HG02973 (cell line): ENCODE results near the gene SPINT2.
"Not testable (repeated sequence)": the region's sequence is repeated elsewhere in the genome, so short reads cannot be mapped to it uniquely, and the experiment has no call there.

Experiments used
- ATAC-seq: cut with Tn5 transposase; IDR thresholded peaks from one replicate; pipeline ENCODE4 v1.9.1; 2021; ENCODE audit warnings: moderate library complexity; ENCODE audit not compliant: unreplicated experiment

Gene SPINT2

DNA sequence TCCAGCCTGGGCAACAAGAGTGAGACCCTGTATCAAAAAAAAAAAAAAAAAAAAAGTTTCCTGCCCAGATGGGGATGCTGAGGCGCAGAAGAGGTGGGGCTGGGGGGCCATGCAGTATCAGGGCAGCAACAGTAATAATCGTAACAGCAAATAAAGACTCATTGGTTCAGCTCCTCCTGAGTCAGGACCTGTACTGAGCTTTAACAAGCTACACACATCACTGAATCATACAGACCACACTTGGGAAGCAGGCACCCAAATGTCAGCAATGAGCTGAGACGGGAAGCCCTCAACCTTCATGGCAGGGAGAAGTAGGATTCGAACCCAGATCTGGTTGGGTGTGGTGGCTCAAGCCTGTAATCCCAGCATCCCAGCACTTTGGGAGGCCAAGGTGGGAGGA is 29.8 kb upstream of the SPINT2 start:
- no peak for ATAC-seq

DNA sequence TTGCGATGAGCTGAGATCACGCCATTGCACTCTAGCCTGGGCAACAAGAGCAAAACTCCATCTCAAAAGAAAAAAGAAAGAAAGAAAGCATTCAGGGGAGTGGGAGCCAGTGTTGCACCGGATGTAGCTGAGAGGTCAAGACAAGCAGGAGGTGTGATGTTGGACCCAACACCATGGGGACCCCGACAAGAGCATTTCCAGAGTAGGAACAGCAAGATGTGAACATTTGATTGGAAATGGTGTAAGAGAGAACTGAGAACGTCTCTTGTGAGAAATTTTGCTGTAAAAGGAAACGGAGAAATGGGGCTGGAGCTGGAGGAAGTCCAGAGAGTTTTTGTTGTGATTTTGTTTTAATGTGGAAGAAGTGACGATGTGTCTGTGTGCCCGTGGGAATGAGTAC is 24.6 kb upstream of the SPINT2 start:
- ATAC-seq: no peak

DNA sequence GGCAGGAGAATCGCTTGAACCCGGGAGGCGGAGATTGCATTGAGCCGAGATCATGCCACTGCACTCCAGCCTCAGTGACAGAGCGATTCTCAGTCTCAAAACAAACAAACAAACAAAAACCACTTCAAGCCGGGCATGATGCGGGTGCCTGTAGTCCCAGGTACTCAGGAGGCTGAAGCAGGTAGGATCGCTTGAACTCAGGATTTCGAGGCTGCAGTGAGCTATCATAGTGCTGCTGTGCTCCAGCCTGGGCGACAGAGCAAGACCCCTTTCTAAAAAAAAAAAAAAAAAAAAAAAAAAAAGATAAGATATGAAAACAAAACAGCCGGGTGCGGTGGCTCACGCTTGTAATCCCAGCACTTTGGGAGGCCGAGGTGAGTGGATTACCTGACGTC is 21.1 kb upstream of the SPINT2 start:
- no peak for ATAC-seq

DNA sequence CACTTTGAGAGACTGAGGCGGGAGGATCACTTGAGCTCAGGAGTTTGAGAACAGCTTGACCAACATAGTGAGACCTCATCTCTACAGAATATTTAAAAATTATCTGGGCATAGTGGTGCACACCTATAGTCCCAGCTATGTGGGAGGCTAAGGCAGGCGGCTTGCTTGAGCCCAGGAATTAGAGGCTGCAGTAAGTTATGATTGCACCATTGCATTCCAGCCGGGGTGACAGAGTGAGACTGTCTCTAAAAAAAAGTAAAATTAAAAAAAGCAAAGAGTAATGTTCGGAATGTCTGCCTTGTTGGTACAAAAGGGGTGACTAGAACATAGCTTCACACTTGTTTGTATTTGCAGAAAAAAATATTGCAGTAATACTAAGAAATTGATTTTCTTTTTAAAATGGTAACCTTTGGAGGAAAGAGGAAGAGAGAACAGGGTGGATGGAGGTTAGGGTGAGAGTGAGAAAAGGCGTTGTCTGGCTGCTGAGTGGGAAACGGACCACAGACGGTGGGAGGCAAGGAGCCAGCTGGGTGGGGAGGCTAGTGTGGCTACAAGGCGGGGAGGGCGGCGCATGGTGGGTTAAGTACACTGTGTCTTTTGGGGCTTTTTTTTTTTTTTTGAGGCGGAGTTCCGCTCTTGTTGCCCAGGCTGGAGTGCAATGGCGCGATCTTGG is 18.4 kb upstream of the SPINT2 start:
- ATAC-seq: no peak

DNA sequence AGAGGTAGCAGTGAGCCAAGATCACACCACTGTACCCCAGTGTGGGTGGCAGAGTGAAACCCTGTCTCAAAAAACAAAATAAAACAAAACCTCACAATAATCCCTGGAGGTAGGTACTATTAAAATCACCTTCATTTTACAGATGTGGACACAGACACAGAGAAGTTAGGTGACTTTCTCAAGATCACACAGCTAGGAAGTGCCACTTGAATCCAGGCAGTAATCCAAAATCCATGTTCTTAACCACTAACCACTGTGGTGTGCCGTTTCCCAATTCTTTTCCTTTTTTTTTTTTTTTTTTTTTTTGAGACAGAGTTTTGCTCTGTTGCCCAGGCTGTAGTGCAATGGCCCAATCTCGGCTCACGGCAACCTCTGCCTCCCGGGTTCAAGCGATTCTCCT is 17.2 kb upstream of the SPINT2 start:
- ATAC-seq: no peak

DNA sequence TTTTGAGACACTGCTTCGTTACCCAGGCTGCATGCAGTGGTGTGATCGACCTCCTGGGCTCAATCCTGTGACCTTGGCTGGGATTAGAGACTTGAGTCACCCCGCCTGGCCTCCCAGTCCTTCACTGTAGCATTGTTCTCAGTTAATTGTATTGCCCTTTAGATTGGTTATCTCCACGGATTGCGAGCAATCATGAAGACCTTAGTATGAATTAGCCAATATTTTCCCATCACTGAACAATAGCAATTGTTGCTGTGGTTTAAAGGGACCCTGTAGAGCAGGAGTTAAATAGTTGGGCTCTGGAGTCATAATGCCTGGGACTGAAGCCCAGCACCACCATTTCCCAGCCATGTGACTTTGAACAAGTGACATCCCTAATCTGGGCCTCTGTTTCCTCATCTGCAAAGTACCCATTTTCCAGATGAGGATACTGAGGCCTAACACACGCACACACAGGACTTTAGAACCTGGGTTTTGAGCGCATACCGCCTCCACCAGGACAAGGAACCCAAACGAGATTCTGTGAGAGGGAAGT is 16.6 kb upstream of the SPINT2 start:
- no peak for ATAC-seq

DNA sequence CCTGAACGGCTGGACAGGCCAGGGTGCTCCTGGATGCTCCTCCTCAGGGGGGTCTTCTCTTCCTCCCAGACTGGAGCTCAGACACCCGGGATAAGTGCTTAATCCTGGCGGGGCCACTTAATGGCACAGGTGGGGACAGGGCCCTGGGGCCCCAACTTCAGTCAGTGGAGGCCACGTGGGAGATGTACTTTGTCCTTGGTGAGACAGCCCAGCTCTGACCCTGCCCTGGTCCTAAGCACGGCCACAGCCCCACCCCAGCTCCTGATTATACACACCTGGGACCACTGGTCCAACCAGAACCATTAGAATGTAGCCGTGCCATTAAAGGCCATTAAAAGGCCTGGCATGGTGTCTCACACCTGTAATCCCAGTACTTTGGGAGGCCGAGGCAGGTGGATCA is 16.0 kb upstream of the SPINT2 start:
- no peak for ATAC-seq

DNA sequence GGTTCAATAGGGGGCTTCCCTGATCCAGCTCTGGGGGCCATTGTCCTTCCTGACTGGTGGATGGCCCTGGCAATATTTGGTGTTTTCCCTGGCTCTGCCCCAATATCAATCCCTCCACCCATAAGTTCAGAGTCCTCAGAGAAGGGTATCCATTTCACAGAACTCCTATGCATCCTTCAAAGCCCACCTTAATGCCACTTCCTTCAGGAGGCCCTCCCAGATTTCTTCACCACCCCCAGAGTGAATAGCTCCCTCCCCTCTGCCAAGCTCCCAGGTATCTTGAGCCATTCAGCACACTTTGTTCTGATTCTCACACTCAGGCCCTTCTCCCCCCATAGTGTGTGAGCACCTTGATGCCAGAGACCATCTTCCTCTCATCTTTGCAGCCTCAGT is 13.9 kb upstream of the SPINT2 start:
- ATAC-seq: no peak

DNA sequence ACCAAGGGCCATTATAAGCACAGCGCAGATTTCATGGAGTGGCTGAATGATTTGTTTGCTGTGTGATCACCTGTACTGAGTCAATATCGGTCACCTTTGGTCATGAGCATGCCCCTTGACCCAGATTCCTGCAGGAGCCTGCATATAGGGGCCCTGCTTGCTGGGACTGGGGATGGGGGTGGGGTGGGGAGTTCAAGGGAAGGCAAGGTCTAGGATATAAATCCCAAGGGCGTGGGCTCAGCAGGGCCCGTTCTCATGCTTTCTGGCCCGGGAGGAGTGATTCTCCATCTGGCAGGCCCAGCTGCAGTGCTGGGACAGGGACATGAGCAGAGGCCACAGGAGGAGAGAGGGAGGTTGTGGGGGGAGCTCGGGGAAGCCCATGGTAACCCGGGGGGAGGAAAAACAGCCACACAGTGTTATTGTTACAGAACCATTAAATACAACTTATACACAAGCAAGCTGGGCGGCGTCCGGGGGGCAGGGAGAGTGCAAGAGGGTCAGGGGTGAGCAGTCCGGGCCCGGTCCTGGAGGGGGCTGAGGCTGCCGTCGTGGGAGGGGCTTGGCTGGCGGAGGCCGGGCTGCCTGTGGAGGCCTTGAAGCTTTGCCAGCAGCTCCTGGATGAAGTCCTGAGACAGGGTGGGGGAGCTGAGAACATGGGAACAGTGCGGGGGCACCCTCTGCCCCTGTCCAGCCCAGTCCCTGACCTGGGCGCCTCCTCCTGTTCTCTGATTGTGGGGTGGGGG is 13.4 kb upstream of the SPINT2 start:
- ATAC-seq: no peak

DNA sequence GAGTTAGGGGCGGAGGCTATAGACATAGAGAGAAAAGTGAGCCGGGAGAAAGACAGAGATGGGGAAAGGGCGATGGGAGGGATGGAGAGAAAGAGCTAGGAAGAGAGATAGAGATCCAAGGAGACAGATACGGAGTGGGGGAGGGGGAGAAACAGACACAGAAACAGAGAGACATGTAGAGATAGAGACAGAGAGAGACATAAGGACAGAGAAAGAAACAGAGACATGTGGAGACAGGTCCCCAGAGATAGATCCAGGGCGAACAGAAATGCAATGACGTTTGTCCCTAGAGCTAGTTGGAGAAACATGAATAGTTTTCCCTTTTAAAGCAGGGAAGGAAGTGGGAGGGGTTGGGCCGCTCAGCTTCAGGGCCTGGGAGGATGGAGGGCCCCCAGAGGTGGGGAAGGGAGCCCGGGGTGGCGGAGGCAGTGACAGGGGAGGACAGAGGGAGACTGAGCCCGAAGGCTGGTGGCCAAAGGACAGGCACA is 12.8 kb upstream of the SPINT2 start:
- no peak for ATAC-seq

DNA sequence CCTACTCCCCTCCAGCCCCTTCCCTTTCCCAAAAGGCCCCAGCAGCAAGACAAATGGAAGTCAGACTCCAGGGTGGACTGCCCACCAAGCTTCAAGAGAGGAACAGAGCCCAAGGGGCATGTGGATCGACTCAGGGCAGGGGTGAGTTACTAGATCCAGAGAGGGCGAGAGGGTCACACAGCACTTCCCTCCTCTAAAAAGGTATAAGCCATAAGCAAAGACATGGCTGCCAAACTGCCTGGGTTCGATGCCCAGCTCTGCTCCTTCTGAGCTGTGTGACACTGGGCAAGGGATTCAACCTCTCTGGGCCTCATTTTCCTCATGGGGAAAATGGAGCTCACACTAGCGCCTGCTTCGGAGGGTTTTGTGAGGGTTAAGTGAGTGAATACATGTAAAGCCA is 12.0 kb upstream of the SPINT2 start:
- ATAC-seq: no peak

DNA sequence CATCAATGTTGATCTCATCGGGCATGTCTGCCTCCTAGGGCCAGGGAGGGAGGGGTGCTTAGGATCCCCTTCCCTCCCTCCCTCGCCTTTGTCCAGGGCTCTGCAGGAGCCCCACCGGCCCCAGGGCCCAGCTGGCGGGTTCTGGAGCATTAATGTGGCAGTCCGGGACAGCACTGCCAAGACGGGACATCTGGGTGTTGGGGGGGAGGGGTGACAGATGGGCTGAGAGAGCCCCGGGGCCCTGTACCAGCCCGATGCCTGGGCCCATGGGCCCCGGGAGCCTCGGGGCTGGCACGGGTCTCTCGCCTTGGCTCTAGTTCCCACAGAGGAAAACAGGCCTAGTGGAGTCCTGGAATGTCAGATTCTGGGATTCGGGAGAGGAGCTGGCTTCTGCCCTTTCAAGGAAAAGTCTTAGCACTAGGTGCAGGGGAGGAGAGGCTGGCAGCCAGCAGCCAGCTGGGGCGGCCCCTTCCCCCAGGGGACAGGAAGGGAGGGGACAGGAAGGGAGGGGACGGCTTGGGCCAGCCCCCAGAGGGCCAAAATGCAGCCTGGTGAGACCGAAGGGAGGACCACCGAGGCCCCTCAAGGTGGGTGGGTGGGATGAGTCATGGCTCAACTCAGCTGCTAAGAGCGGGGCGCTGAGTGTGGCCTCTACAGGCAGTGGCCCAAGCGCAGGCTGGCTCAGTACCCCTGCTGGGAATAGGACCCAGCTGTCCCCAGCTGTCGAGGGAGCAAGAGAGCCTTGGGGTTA is 11.3 kb upstream of the SPINT2 start:
- ATAC-seq: no peak

DNA sequence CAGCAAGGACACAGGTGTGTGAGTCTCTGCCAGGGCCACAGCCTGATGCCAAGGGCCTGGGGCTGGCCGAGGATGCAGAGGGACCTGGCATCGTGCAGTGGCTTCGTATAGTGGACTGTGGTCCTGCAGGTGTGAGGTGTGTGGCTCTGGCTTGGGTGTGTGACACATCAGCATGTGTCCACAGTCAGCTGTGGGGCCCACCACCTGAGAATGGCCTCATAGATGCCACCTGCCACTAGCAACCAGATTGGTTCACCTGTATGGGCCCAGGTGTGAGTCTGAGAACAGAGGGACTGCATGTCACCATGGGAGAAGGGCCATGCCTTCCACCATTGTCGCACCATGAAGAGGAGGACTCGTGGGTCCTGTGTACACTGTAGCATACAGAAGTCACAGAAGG is 10.6 kb upstream of the SPINT2 start:
- no peak for ATAC-seq

DNA sequence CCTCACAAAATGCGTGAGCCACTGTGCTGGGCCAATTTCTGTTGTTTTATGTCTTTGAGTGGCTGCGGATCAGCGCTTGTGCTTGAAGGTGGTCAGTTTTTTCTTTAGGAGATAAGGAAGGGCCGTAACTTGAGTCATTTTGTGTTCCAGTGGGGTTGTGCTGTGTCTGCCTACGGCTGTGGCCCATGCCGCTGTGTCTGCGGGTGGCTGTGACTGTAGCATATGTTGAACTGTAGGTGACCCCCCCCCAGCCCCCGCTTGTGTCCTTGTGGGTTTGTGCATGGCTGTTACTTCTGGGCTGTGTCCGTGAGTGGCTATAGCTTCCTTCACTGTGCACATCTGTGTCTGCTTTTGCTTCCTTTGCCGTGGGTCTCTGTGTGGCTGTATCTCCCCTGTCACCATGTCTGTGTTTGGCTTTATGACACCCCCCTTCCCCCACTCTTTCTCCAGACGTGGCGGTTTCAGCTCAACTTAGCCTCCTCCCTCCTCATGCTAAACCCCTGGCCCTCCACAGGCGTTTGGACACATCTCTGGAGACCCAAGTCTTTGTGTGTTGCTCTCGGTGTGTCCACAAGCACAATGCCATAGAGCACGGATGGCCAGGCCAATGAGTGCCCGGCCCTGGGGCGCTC is 8.9 kb upstream of the SPINT2 start:
- ATAC-seq: no peak

DNA sequence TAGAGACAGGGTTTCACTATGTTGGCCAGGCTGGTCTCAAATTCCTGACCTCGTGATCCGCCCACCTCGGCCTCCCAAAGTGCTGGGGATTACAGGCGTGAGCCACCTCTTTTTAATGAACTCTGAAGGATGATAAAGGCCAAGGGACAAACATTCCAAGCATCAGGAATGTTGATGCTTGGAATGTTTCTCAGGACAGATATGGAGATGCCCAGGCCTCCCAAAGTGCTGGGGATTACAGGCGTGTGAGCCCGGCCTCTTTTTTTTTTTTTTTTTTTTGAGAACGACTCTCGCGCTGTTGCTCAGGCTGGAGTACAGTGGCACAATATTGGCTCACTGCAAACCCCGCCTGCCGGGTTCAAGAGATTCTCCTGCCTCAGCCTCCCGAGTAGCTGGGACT is 2.4 kb upstream of the SPINT2 start:
- not testable (repeated sequence) for ATAC-seq

DNA sequence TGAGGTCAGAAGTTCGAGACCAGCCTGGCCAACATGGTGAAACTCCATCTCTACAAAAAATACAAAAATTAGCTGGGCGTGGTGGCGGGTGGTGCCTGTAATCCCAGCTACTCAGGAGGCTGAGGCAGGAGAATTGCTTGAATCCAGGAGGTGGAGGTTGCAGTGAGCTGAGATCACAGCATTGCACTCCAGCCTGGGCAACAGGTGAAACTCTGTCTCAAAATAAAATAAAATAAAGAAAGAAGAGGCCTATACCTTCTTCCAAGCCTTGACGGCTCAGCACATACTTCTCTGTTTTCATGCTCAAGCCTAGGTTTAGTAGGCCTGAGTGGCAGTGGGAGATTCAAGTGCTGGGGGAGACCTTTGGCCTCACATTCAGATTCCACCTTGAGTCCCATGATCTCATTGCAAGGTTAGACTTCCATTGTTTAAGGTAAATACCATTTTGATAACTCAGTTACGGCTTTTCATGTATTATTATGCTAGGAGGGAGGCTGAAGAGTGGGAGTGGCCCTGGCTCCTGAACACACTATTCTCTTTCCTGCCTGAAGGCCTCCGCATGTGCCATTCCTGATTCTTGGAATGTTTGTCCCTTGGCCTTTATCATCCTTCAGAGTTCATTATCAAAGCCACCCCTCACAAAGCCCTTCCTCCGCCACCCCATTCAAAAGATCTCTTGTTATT is 1.6 kb upstream of the SPINT2 start:
- no peak for ATAC-seq

DNA sequence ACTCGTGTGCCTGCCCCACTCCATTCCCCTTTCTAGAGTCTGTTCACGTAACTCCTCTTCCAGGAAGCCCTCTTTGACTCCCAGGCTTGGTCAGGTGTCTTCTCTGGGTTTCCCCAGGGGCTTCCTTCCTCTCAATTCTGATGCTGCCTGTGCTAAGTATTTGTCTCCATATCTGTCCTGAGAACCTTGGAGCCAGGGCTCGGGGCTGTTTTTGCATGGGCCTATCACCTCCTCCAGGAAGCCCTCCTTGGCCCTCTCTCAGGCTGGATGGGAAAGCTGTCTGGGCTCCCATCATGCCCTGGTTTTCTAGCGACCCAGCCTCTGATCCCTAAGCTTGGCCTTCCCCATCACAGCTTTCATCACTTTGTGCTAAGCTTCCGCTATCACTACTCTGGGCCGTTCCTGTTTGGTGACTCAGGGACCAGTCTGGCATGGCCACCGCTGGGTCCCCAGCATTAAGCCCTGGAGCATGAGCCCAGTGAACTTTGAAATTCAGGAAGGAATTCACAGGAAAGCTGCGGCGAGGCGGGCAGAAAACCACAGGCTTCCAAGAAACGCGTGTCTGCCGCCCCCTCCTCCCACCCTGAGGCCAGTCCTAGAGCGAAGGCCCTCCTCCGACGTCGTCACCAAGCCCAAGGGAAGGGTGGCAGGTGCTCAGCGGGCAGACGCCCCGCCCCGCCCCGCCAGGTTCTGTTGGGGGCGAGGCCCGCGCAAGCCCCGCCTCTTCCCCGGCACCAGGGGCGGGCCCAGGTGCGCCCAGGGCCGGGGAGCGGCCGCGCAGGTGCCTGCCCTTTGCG is 486 bp upstream of the SPINT2 start:
- ATAC-seq: peak; percentile 73

DNA sequence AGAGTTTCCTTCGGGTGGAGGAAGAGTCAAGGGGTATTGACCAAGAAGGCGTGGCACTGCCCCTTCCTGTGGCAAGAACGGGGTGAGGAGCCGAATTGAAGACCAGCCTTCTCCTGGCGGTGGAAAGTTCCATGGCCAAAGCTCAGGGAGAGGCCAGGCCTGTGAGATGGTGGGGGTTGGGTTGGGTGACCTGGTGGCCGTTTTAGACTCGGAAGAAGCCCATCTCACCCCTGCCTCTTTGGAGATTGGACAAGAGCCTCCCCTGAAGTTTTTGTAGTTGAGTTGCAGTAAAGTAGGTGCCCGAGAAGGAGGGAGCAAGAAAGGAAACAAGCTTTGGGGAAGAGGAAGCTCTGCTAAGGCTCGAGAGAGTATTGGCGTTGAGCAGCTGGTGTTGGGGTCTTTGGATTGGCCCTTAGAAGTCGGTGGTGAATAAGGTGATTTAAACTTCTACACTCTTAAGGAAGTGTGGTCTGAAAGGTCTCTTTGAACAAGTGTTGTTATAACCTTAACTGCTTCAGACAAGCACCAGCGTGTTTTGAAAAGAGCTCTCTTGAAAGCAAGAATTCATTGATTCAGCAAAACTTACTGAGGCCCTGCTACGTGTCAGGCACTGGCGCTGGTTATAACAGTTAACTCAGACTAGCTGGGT is 964 bp downstream of the SPINT2 start:
- ATAC-seq: no peak

DNA sequence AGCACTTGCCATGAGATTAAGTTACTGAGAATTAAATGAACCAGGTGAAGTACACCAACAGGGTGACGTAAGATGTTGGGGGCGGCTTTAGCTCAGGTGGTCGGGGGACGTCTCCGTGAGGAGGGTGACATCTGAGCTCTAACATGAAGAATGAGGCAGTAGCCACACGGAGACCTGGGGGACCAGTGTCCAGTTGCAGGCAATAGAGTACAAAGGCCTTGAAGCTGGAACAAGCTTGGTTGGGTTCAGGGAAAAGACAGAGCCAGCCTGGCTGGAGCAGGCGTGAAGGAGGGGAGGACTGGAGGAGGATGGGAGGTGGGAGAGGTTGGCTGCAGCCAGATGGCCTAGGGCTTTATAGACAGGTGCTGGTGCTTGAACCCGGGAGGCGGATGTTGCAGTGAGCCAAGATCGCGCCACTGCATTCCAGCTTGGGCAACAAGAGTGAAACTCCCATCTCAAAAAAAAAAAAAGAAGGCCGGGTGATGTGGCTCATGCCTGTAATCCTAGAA is 1.6 kb downstream of the SPINT2 start:
- ATAC-seq: no peak
